Liver (tissue), 9 donors: ENCODE results near the gene TNNT3. TPM values are rescaled to one million over a fixed set of nuclear protein-coding genes. Genes with fewer than 3 reads are reported as not detected.

Experiments
- DNase-seq: peaks from one replicate; pipeline ENCODE4 v3.0.0-alpha.2; 2017; ENCODE audit warnings: low spot score
- H3K27ac ChIP-seq, 2 donors: one replicate each; pipeline ENCODE4 v1.7.0; 2013; ENCODE audit warnings: inconsistent platforms in 2 of 2, low read length in 2 of 2, control low read depth in 1 of 2, low read depth in 1 of 2, mild to moderate bottlenecking in 1 of 2
- H3K27me3 ChIP-seq, 4 donors: one replicate each; pipeline versions ENCODE4 v1.6.1 to v1.7.0; 2013; ENCODE audit warnings: low read length in 3 of 4, inconsistent platforms in 1 of 4, mild to moderate bottlenecking in 1 of 4, moderate library complexity in 1 of 4; ENCODE audit not compliant: control insufficient read depth in 4 of 4, insufficient read depth in 4 of 4
- H3K36me3 ChIP-seq, 4 donors: one replicate each; pipeline versions ENCODE4 v1.6.1 to v1.7.0; 2013; ENCODE audit warnings: low read length in 3 of 4, mild to moderate bottlenecking in 3 of 4, low read depth in 1 of 4, moderate library complexity in 1 of 4; ENCODE audit not compliant: control insufficient read depth in 4 of 4, insufficient read depth in 3 of 4
- H3K4me1 ChIP-seq, 4 donors: one replicate each; pipeline versions ENCODE4 v1.6.1 to v1.7.0; 2013; ENCODE audit warnings: low read length in 3 of 4, mild to moderate bottlenecking in 3 of 4, moderate library complexity in 1 of 4; ENCODE audit not compliant: control insufficient read depth in 4 of 4, insufficient read depth in 4 of 4
- H3K4me3 ChIP-seq, 3 donors: one replicate each; pipeline versions ENCODE4 v1.6.1 to v1.7.0; 2013; ENCODE audit warnings: low read length in 3 of 3, control low read depth in 1 of 3, low read depth in 1 of 3, mild to moderate bottlenecking in 1 of 3
- H3K9ac ChIP-seq, 2 donors: one replicate each; pipeline ENCODE4 v1.7.0; 2013; ENCODE audit warnings: low read length in 2 of 2, mild to moderate bottlenecking in 2 of 2, moderate library complexity in 2 of 2, control low read depth in 1 of 2, low read depth in 1 of 2
- H3K9me3 ChIP-seq, 4 donors: one replicate each; pipeline versions ENCODE4 v1.6.1 to v1.7.0; 2013; ENCODE audit warnings: low read length in 3 of 4; ENCODE audit not compliant: control insufficient read depth in 4 of 4
- EGR1 ChIP-seq, 2 donors: IDR thresholded peaks; 2 replicates each; pipeline ENCODE4 v1.6.1; 2016 to 2018; ENCODE audit warnings: antibody characterized with exemption in 2 of 2, low read depth in 2 of 2
- FOXA1 ChIP-seq: IDR thresholded peaks from 2 replicates; pipeline ENCODE4 v1.6.1; 2016; ENCODE audit warnings: antibody characterized with exemption
- FOXA2 ChIP-seq: IDR thresholded peaks from 2 replicates; pipeline ENCODE4 v1.6.1; 2016; ENCODE audit warnings: antibody characterized with exemption
- GABPA ChIP-seq, 2 donors: IDR thresholded peaks in 1 of 2; conservative IDR thresholded peaks in 1 of 2; 2 replicates each; pipeline ENCODE4 v1.6.1; 2016; ENCODE audit warnings: antibody characterized with exemption in 2 of 2, mild to moderate bottlenecking in 1 of 2, moderate library complexity in 1 of 2
- HNF4A ChIP-seq, 2 donors: conservative IDR thresholded peaks; 2 replicates each; pipeline ENCODE4 v1.6.1; 2016; ENCODE audit warnings: antibody characterized with exemption in 2 of 2, mild to moderate bottlenecking in 2 of 2
- HNF4G ChIP-seq: IDR thresholded peaks from 2 replicates; pipeline ENCODE4 v1.6.1; 2016; ENCODE audit warnings: antibody characterized with exemption
- JUND ChIP-seq, 2 donors: IDR thresholded peaks; 2 replicates each; pipeline ENCODE4 v1.6.1; 2016; ENCODE audit warnings: antibody characterized with exemption in 2 of 2
- NR2F2 ChIP-seq: IDR thresholded peaks from 2 replicates; pipeline ENCODE4 v1.6.1; 2016; ENCODE audit warnings: antibody characterized with exemption
- RAD21 ChIP-seq, 2 donors: IDR thresholded peaks; 2 replicates each; pipeline ENCODE4 v1.6.1; 2016; ENCODE audit warnings: antibody characterized with exemption in 2 of 2, mild to moderate bottlenecking in 2 of 2
- REST ChIP-seq: IDR thresholded peaks from 2 replicates; pipeline ENCODE4 v1.6.1; 2016; ENCODE audit warnings: antibody characterized with exemption, mild to moderate bottlenecking
- RXRA ChIP-seq, 2 donors: IDR thresholded peaks; 2 replicates each; pipeline ENCODE4 v1.6.1; 2017 to 2018; ENCODE audit warnings: antibody characterized with exemption in 2 of 2, mild to moderate bottlenecking in 1 of 2
- SP1 ChIP-seq: IDR thresholded peaks from 2 replicates; pipeline ENCODE4 v1.6.1; 2018; ENCODE audit warnings: antibody characterized with exemption, mild to moderate bottlenecking
- TAF1 ChIP-seq: conservative IDR thresholded peaks from 2 replicates; pipeline ENCODE4 v1.6.1; 2016; ENCODE audit warnings: antibody characterized with exemption, mild to moderate bottlenecking
- YY1 ChIP-seq: IDR thresholded peaks from 2 replicates; pipeline ENCODE4 v1.6.1; 2016; ENCODE audit warnings: antibody characterized with exemption, mild to moderate bottlenecking
- WGBS: extraction: QIAGEN DNeasy Blood & Tissue Kit; methylation state at CpG from one replicate; pipeline ENCODE4 v1.1.7; 2013; 5-methylcytosine and 5-hydroxymethylcytosine counted together
- polyA plus RNA-seq, 2 donors: library from polyadenylated mRNA; stranded (reverse) in 1 of 2; unstranded in 1 of 2; fragments of 200-250 nt in 1 of 2; fragments of >200 nt in 1 of 2; fragmentation: Nextera tagmentation in 1 of 2; extraction: Ambion mirVana in 1 of 2; gene quantifications; one replicate each; pipeline versions ENCODE4 v1.2.1 to v1.2.3, GENCODE V29; 2013 to 2015
- total RNA-seq, 2 donors: library from RNA; depleted of rRNA; stranded (reverse); fragments of >200 nt; gene quantifications; one replicate each; pipeline ENCODE4 v1.2.3, GENCODE V29; 2014
- TF ChIP-seq, protein P1 (sequence below): IDR thresholded peaks from 2 replicates; pipeline ENCODE4 v1.6.1; 2016; ENCODE audit warnings: antibody characterized with exemption
- TF ChIP-seq, protein P2 (sequence below): IDR thresholded peaks from 2 replicates; pipeline ENCODE4 v1.6.1; 2016; ENCODE audit warnings: antibody characterized with exemption
- TF ChIP-seq, protein P3 (sequence below): fragments of 150-350 bp; IDR thresholded peaks from 2 replicates; pipeline ENCODE4 v1.5.1; 2017; ENCODE audit warnings: improper control_type of control experiment, low read depth, low read length; ENCODE audit not compliant: missing input control
- TF ChIP-seq, protein P4 (sequence below): IDR thresholded peaks from 2 replicates; pipeline ENCODE4 v1.6.1; 2016; ENCODE audit warnings: antibody characterized with exemption
- donor health status: healthy.
- donor health status: healthy.
- donor health status: healthy.
- donor health status: healthy.
- donor health status: healthy.

Gene TNNT3
- total and polyA plus RNA-seq, 4 donors: 0.06 to 0.14 TPM; not detected in 2

GRCh38 chr11:1890856-1891830 lies 28.4 kb upstream of the TNNT3 start:
- WGBS: 80% methylated on average over 34 of the region's 34 CpGs
- no peaks in the 10 kb centered on the region for H3K9me3 ChIP-seq
- no peak overlapping the region for H3K4me3 ChIP-seq
- no peak for DNase-seq
- no peaks in the 10 kb centered on the region for H3K36me3 ChIP-seq
- no peaks in the 10 kb centered on the region for H3K27me3 ChIP-seq
- H3K4me1 ChIP-seq: peaks cover 0 to 6% (median 0%) of the 10 kb centered on the region in 4 donors
- H3K9ac ChIP-seq: no peak overlapping the region
- TF ChIP-seq YY1: no peak
- TF ChIP-seq, protein P1, sequence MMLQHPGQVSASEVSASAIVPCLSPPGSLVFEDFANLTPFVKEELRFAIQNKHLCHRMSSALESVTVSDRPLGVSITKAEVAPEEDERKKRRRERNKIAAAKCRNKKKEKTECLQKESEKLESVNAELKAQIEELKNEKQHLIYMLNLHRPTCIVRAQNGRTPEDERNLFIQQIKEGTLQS: no peak
- no peak for TF ChIP-seq JUND (IDR thresholded peaks at IDR 0.05)
- TF ChIP-seq TAF1: no peak
- TF ChIP-seq, protein P2, sequence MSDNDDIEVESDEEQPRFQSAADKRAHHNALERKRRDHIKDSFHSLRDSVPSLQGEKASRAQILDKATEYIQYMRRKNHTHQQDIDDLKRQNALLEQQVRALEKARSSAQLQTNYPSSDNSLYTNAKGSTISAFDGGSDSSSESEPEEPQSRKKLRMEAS: no peak
- TF ChIP-seq EGR1 (IDR thresholded peaks at IDR 0.05; ENCODE audit: low read depth in 2 of 2): no peak
- TF ChIP-seq RAD21 (IDR thresholded peaks at IDR 0.05): no peak
- no peak for TF ChIP-seq RXRA (IDR thresholded peaks at IDR 0.05)
- no peak for TF ChIP-seq SP1
- no peak for TF ChIP-seq HNF4A (conservative IDR thresholded peaks at IDR 0.05)
- no peak for TF ChIP-seq FOXA1
- TF ChIP-seq HNF4G: no peak
- no peak for TF ChIP-seq FOXA2
- no peak for TF ChIP-seq NR2F2
- H3K27ac ChIP-seq: no peak overlapping the region

GRCh38 chr11:1891831-1892115 lies 27.7 kb upstream of the TNNT3 start, which contains the start of gene PRR33:
Gene PRR33, minus strand, starts transcription at chr11:1891895. Its CDS starts 1,311 bp downstream, at chr11:1890584.
- no peaks in the 10 kb centered on the region for H3K36me3 ChIP-seq
- H3K4me3 ChIP-seq: no peak within 1 kb of the TSS
- no peak for TF ChIP-seq SP1
- no peak for TF ChIP-seq REST
- TF ChIP-seq FOXA1: no peak
- no peak for TF ChIP-seq YY1
- TF ChIP-seq, protein P3, sequence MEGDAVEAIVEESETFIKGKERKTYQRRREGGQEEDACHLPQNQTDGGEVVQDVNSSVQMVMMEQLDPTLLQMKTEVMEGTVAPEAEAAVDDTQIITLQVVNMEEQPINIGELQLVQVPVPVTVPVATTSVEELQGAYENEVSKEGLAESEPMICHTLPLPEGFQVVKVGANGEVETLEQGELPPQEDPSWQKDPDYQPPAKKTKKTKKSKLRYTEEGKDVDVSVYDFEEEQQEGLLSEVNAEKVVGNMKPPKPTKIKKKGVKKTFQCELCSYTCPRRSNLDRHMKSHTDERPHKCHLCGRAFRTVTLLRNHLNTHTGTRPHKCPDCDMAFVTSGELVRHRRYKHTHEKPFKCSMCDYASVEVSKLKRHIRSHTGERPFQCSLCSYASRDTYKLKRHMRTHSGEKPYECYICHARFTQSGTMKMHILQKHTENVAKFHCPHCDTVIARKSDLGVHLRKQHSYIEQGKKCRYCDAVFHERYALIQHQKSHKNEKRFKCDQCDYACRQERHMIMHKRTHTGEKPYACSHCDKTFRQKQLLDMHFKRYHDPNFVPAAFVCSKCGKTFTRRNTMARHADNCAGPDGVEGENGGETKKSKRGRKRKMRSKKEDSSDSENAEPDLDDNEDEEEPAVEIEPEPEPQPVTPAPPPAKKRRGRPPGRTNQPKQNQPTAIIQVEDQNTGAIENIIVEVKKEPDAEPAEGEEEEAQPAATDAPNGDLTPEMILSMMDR: no peak
- TF ChIP-seq, protein P1: no peak
- no peak for TF ChIP-seq TAF1
- TF ChIP-seq RXRA (IDR thresholded peaks at IDR 0.05): no peak
- no peak for TF ChIP-seq EGR1 (IDR thresholded peaks at IDR 0.05; ENCODE audit: low read depth in 2 of 2)
- no peak for TF ChIP-seq NR2F2
- TF ChIP-seq JUND (IDR thresholded peaks at IDR 0.05): no peak
- no peak for TF ChIP-seq HNF4A (conservative IDR thresholded peaks at IDR 0.05)
- TF ChIP-seq HNF4G: no peak
- no peak for TF ChIP-seq GABPA (IDR thresholded peaks at IDR 0.05 in 1 of 2, conservative IDR thresholded peaks at IDR 0.05 in 1 of 2)
- TF ChIP-seq FOXA2: no peak
- TF ChIP-seq, protein P4, sequence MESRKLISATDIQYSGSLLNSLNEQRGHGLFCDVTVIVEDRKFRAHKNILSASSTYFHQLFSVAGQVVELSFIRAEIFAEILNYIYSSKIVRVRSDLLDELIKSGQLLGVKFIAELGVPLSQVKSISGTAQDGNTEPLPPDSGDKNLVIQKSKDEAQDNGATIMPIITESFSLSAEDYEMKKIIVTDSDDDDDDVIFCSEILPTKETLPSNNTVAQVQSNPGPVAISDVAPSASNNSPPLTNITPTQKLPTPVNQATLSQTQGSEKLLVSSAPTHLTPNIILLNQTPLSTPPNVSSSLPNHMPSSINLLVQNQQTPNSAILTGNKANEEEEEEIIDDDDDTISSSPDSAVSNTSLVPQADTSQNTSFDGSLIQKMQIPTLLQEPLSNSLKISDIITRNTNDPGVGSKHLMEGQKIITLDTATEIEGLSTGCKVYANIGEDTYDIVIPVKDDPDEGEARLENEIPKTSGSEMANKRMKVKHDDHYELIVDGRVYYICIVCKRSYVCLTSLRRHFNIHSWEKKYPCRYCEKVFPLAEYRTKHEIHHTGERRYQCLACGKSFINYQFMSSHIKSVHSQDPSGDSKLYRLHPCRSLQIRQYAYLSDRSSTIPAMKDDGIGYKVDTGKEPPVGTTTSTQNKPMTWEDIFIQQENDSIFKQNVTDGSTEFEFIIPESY: no peak
- no peak for TF ChIP-seq RAD21 (IDR thresholded peaks at IDR 0.05)
- TF ChIP-seq, protein P2: no peak
- DNase-seq: no peak
- no peaks in the 10 kb centered on the region for H3K27me3 ChIP-seq
- H3K4me1 ChIP-seq: peaks cover 0 to 6% (median 0%) of the 10 kb centered on the region in 4 donors
- no peaks in the 10 kb centered on the region for H3K9me3 ChIP-seq
- H3K27ac ChIP-seq: no peak within 1 kb of the TSS
- no peak within 1 kb of the TSS for H3K9ac ChIP-seq
- 84% methylated on average over 7 of the region's 7 CpGs for WGBS
